K562 (cell line): ENCODE measurements around the gene EMP2. TPM values are rescaled to one million over a fixed set of nuclear protein-coding genes. Genes with fewer than 3 reads are reported as not detected.

ENCODE experiments used
- E2F1 ChIP-seq: sonication (generic); formaldehyde crosslinking; IDR thresholded peaks from 2 replicates; pipeline ENCODE4 v1.8.1; 2023; ENCODE audit warnings: mild to moderate bottlenecking, missing genetic modification reagents, moderate library complexity
- HCFC1 ChIP-seq: IDR thresholded peaks from 2 replicates; pipeline ENCODE4 v1.6.1; 2012; ENCODE audit warnings: low read depth, low read length, improper control_type of control experiment
- TCF15 ChIP-seq: fragments of 250-450 bp; sonication (Bioruptor Pico); IDR thresholded peaks from 2 replicates; pipeline ENCODE4 v1.8.0; 2022; ENCODE audit warnings: moderate library complexity, mild to moderate bottlenecking, inconsistent platforms
- ZBTB40 ChIP-seq, 2 experiments: fragments of 450-650 bp in 1 of 2; sonication (generic) in 1 of 2; formaldehyde crosslinking in 1 of 2; IDR thresholded peaks; 2 replicates each; pipeline versions ENCODE4 v1.7.1 to v1.9.0; 2016 to 2022; ENCODE audit warnings: inconsistent platforms in 1 of 2, mild to moderate bottlenecking in 1 of 2, missing genetic modification reagents in 1 of 2
- ZNF133 ChIP-seq: fragments of 250-450 bp; sonication (Bioruptor Pico); IDR thresholded peaks from 2 replicates; pipeline ENCODE4 v1.4.0; 2020; ENCODE audit warnings: mild to moderate bottlenecking
- ZNF134 ChIP-seq: fragments of 250-450 bp; sonication (Bioruptor Pico); conservative IDR thresholded peaks from 2 replicates; pipeline ENCODE4 v1.4.0; 2020
- ZNF609 ChIP-seq: sonication (generic); formaldehyde crosslinking; IDR thresholded peaks from 2 replicates; pipeline ENCODE4 v1.8.1; 2023; ENCODE audit warnings: missing genetic modification reagents, mild to moderate bottlenecking, borderline replicate concordance
- polyA plus RNA-seq, 8 experiments: library from polyadenylated mRNA; depleted of rRNA in 4 of 8; stranded (reverse) in 5 of 8; unstranded in 3 of 8; fragments of >200 nt; fragmentation: Nextera tagmentation in 2 of 8; fragmentation: Illumina TruSeq in 1 of 8; extraction: Ambion mirVana in 2 of 8; extraction: Trizol in 1 of 8; gene quantifications; 2 replicates each; pipeline versions ENCODE4 v1.2.1 to v1.2.3, GENCODE V29; 2011 to 2014; ENCODE audit warnings: inconsistent platforms in 1 of 8, missing spikeins in 1 of 8
- total RNA-seq, 7 experiments: library from RNA; depleted of rRNA in 6 of 7; stranded (reverse); fragments of >200 nt in 6 of 7; fragmentation: Illumina TruSeq in 2 of 7; extraction: Trizol in 2 of 7; gene quantifications; 2 replicates each; pipeline versions ENCODE4 v1.2.1 to v1.2.3, GENCODE V29; 2011 to 2021; ENCODE audit warnings: low replicate concordance in 1 of 7

Gene EMP2
- total and polyA plus RNA-seq, 9 of the 15 experiments (the other 6 are each of a cell fraction or from before 2014, with no cell fraction given), result 0.73 to 6.2 (median 3.1) TPM

GRCh38 chr16:10579965-10580882, at the start of gene EMP2 (continued):
- TF ChIP-seq ZBTB40 (IDR thresholded peaks at IDR 0.05) (no peak), ZBTB40 (CRISPR knock-in tag; IDR thresholded peaks at IDR 0.05) (no peak), E2F1 (CRISPR knock-in tag) (no peak), ZNF133 (CRISPR knock-in tag) (no peak), ZNF609 (CRISPR knock-in tag) (no peak), HCFC1 (no peak), TCF15 (CRISPR knock-in tag) (no peak), ZNF134 (CRISPR knock-in tag) (no peak)
